OCI-M1 (cell line): Measurements from ENCODE around the gene PARD3B.

Experiments
- DNase-seq: peaks from one replicate; lab custom pipeline; 2025; lab: John Stamatoyannopoulos, UW

PARD3B gene

GRCh38 chr2:204544961-204545860, at the start of gene PARD3B:
TSS of gene PARD3B (plus strand) at chr2:204545475. CDS start at chr2:204546000, 525 bp downstream.
- peak; percentile 83 for DNase-seq

- no peak for DNase-seq
These were observed 48.5 kb upstream of the PARD3B start for GRCh38 chr2:204496779-204497178.

GRCh38 chr2:204497855-204498254, 47.4 kb upstream of the PARD3B start:
- no peak for DNase-seq

GRCh38 chr2:204498291-204498690, 47.0 kb upstream of the PARD3B start:
- DNase-seq, result no peak

GRCh38 chr2:204503869-204504268, 41.4 kb upstream of the PARD3B start:
- peak; percentile 54 for DNase-seq

- no peak for DNase-seq
These were observed 40.7 kb upstream of the PARD3B start for GRCh38 chr2:204504594-204504993.

- DNase-seq, result no peak
These were observed 39.8 kb upstream of the PARD3B start for GRCh38 chr2:204505488-204505887.

- no peak for DNase-seq
These were observed 39.3 kb upstream of the PARD3B start for GRCh38 chr2:204505946-204506345.

GRCh38 chr2:204507636-204508035, 37.6 kb upstream of the PARD3B start:
- DNase-seq, result no peak

GRCh38 chr2:204510709-204511420, 34.4 kb upstream of the PARD3B start:
- no peak for DNase-seq

- no peak for DNase-seq
These were observed 30.8 kb upstream of the PARD3B start for GRCh38 chr2:204514439-204514838.

GRCh38 chr2:204515416-204515815, 29.9 kb upstream of the PARD3B start:
- DNase-seq, result no peak

GRCh38 chr2:204517154-204517553, 28.1 kb upstream of the PARD3B start:
- DNase-seq, result no peak

GRCh38 chr2:204529795-204530463, 15.3 kb upstream of the PARD3B start:
- DNase-seq, result peak; percentile 41

- DNase-seq, result no peak
These were observed 14.8 kb upstream of the PARD3B start for GRCh38 chr2:204530464-204530805.

GRCh38 chr2:204533629-204534370, 11.5 kb upstream of the PARD3B start:
- DNase-seq, result no peak

- DNase-seq, result no peak
These were observed 9.9 kb upstream of the PARD3B start for GRCh38 chr2:204535356-204535755.

- DNase-seq, result no peak
These were observed 9.5 kb upstream of the PARD3B start for GRCh38 chr2:204535764-204536163.

GRCh38 chr2:204538182-204539018, 6.9 kb upstream of the PARD3B start:
- peak; percentile 80 for DNase-seq

- DNase-seq, result peak; percentile 93
These were observed 6.3 kb upstream of the PARD3B start for GRCh38 chr2:204539019-204539385.

- DNase-seq, result peak; percentile 90
These were observed 3.6 kb upstream of the PARD3B start for GRCh38 chr2:204541637-204542036.
